HepG2 (cell line): ENCODE results near the gene PRPSAP2. TPM values are rescaled to one million over a fixed set of nuclear protein-coding genes. Genes with fewer than 3 reads are reported as not detected.
A peak's percentile ranks its signal among the peaks of the same experiment; 100 is the strongest.

ENCODE experiments used
- BRCA1 ChIP-seq: sonication (generic); formaldehyde crosslinking; IDR thresholded peaks from 2 replicates; pipeline ENCODE4 v1.4.0; 2020; ENCODE audit warnings: missing genetic modification reagents
- CBX1 ChIP-seq: IDR thresholded peaks from one replicate; pipeline ENCODE4 v1.6.1; 2016; ENCODE audit warnings: antibody characterized with exemption, low read depth
- CREBL2 ChIP-seq: sonication (generic); formaldehyde crosslinking; IDR thresholded peaks from 2 replicates; pipeline ENCODE4 v1.8.1; 2023; ENCODE audit warnings: missing genetic modification reagents, mild to moderate bottlenecking, borderline replicate concordance
- DMAP1 ChIP-seq: IDR thresholded peaks from 2 replicates; pipeline ENCODE4 v1.6.1; 2016
- HIC2 ChIP-seq: sonication (generic); formaldehyde crosslinking; IDR thresholded peaks from 2 replicates; pipeline ENCODE4 v1.9.0; 2022; ENCODE audit warnings: low read depth, missing genetic modification reagents
- MLX ChIP-seq: IDR thresholded peaks from 2 replicates; pipeline ENCODE4 v1.6.1; 2016
- MYC ChIP-seq: sonication (generic); formaldehyde crosslinking; IDR thresholded peaks from 2 replicates; pipeline ENCODE4 v1.9.0; 2021; ENCODE audit warnings: missing genetic modification reagents, borderline replicate concordance
- PHF20 ChIP-seq: sonication (generic); formaldehyde crosslinking; IDR thresholded peaks from 2 replicates; pipeline ENCODE4 v1.5.0; 2020; ENCODE audit warnings: mild to moderate bottlenecking, missing genetic modification reagents
- SMARCE1 ChIP-seq: fragments of 450-650 bp; IDR thresholded peaks from 2 replicates; pipeline ENCODE4 v1.6.1; 2017; ENCODE audit warnings: borderline replicate concordance
- SRF ChIP-seq: IDR thresholded peaks from 2 replicates; pipeline ENCODE4 v1.6.1; 2011; ENCODE audit warnings: mild to moderate bottlenecking, low read depth, low read length, moderate library complexity
- SRSF4 ChIP-seq: fragments of 200-400 bp; formaldehyde crosslinking; IDR thresholded peaks from one replicate; pipeline ENCODE4 v1.6.1; 2018; ENCODE audit warnings: mild to moderate bottlenecking, low read depth, low read length, moderate library complexity; ENCODE audit not compliant: poor library complexity, severe bottlenecking
- TARDBP ChIP-seq: sonication (generic); formaldehyde crosslinking; IDR thresholded peaks from 2 replicates; pipeline ENCODE4 v1.8.0; 2022; ENCODE audit warnings: mild to moderate bottlenecking, missing genetic modification reagents
- TBP ChIP-seq: sonication (generic); formaldehyde crosslinking; IDR thresholded peaks from 2 replicates; pipeline ENCODE4 v1.5.0; 2020; ENCODE audit warnings: missing genetic modification reagents
- ZKSCAN8 ChIP-seq: IDR thresholded peaks from 2 replicates; pipeline ENCODE4 v1.6.1; 2016; ENCODE audit warnings: borderline replicate concordance, missing genetic modification reagents, missing compliant biosample characterization
- ZNF414 ChIP-seq: sonication (generic); formaldehyde crosslinking; IDR thresholded peaks from 2 replicates; pipeline ENCODE4 v1.5.0; 2020; ENCODE audit warnings: missing genetic modification reagents
- ZNF44 ChIP-seq: sonication (generic); formaldehyde crosslinking; IDR thresholded peaks from 2 replicates; pipeline ENCODE4 v1.5.1; 2020; ENCODE audit warnings: mild to moderate bottlenecking, missing genetic modification reagents
- ZNF446 ChIP-seq: sonication (generic); formaldehyde crosslinking; IDR thresholded peaks from 2 replicates; pipeline ENCODE4 v1.5.0; 2020; ENCODE audit warnings: mild to moderate bottlenecking, missing genetic modification reagents
- ZNF510 ChIP-seq: sonication (generic); formaldehyde crosslinking; IDR thresholded peaks from 2 replicates; pipeline ENCODE4 v1.4.0; 2020; ENCODE audit warnings: low read depth, mild to moderate bottlenecking, missing genetic modification reagents
- ZNF577 ChIP-seq: sonication (generic); formaldehyde crosslinking; IDR thresholded peaks from 2 replicates; pipeline ENCODE4 v1.4.0; 2020; ENCODE audit warnings: mild to moderate bottlenecking, low read depth, missing genetic modification reagents, borderline replicate concordance
- ZNF644 ChIP-seq: IDR thresholded peaks from 2 replicates; pipeline ENCODE4 v1.6.1; 2016; ENCODE audit warnings: low read depth
- ZNF710 ChIP-seq: sonication (generic); formaldehyde crosslinking; IDR thresholded peaks from 2 replicates; pipeline ENCODE4 v1.5.0; 2020; ENCODE audit warnings: mild to moderate bottlenecking, missing genetic modification reagents, borderline replicate concordance
- ZNF879 ChIP-seq: sonication (generic); formaldehyde crosslinking; IDR thresholded peaks from 2 replicates; pipeline ENCODE4 v1.8.1; 2023; ENCODE audit warnings: missing genetic modification reagents
- ZNF891 ChIP-seq: sonication (generic); formaldehyde crosslinking; IDR thresholded peaks from 2 replicates; pipeline ENCODE4 v1.5.0; 2020; ENCODE audit warnings: mild to moderate bottlenecking, missing genetic modification reagents
- ZSCAN31 ChIP-seq: sonication (generic); formaldehyde crosslinking; IDR thresholded peaks from 2 replicates; pipeline ENCODE4 v1.5.0; 2020; ENCODE audit warnings: low read depth, mild to moderate bottlenecking, missing genetic modification reagents
- polyA plus RNA-seq, 8 experiments: library from polyadenylated mRNA; depleted of rRNA in 3 of 8; stranded (reverse) in 7 of 8; unstranded in 1 of 8; fragments of >200 nt; fragmentation: Illumina TruSeq in 4 of 8; extraction: Trizol in 4 of 8; gene quantifications; 2 replicates each; pipeline versions ENCODE4 v1.2.1 to v1.2.3, GENCODE V29; 2011 to 2016; ENCODE audit warnings: low read depth in 4 of 8, missing spikeins in 1 of 8, mixed read lengths in 1 of 8; ENCODE audit not compliant: insufficient read depth in 1 of 8
- total RNA-seq, 5 experiments: library from RNA; depleted of rRNA; stranded (reverse); fragments of >200 nt; fragmentation: Illumina TruSeq; extraction: Trizol; gene quantifications; 2 replicates each; pipeline ENCODE4 v1.2.3, GENCODE V29; 2016; ENCODE audit warnings: low read depth in 1 of 5
- TF ChIP-seq, protein P1 (sequence below): sonication (generic); formaldehyde crosslinking; IDR thresholded peaks from 2 replicates; pipeline ENCODE4 v1.8.1; 2023; ENCODE audit warnings: mild to moderate bottlenecking, moderate library complexity, missing genetic modification reagents

Gene PRPSAP2
- total and polyA plus RNA-seq, 2 of the 13 experiments (the other 11 are each of a cell fraction or from before 2014, with no cell fraction given) = 34.0 to 58.9 TPM

DNA sequence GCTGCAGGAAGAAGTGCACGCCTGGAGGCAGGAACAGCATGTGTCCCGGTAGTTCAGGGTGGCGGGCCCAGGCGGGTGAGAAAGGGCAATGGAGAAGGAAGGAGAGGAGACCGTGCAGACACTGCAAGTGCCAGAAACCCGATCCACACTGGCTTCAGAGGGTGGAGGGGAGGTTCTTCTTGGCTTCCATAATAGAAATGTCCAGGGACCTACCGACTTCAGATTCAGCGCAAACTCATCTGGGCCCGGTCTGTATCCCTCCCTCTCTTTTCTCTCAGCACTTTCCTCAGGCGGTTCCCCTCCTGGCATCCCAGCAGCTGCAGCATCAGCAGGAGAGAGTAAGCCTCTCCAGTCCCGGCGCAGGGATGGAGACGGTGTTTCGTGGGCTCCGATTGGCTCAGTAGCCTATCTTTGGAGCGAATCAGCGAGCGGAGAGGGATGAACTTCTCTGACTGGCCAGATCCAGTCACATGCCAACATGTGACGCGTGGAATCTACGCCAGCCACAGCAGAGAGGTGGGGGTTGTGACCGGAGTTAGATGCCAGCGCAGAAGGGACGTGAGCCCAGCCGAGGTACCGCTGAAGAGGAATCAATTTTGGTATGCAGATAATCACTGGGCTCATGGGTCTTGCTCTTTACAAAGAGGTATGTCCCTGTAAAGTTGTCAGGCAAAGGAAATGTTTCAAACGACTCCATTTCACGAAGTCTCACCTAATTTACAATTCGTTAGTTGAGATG, 1.9 kb upstream of the PRPSAP2 start (continued):
- no peak for TF ChIP-seq ZNF710
- TF ChIP-seq SRF = no peak
- TF ChIP-seq, protein P1, sequence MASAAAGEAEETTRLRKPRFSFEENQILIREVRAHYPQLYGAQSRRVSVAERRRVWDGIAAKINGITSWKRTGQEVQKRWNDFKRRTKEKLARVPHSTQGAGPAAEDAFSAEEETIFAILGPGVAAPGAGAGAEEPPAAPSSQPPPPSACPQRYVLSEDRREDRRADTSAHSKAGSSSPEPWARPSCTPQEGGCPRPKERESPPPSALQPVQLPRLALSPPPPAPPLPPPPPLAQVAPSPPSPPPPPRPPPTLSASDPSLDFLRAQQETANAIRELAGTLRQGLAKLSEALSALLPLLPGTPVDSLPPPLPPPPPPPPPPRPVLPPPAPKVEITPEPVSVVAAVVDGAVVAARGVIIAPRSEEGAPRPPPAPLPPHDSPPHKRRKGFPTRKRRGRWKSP = 0 out of 2 replicates have a peak, but pooled peaks have one; percentile 58
- no peak for TF ChIP-seq SMARCE1
- TF ChIP-seq SRSF4 = no peak
- peak; percentile 34 for TF ChIP-seq CBX1
- no peak for TF ChIP-seq MLX
- no peak for TF ChIP-seq ZKSCAN8 (CRISPR knock-in tag)
- no peak for TF ChIP-seq ZNF446
- TF ChIP-seq ZNF510 = no peak
- TF ChIP-seq ZNF414 (CRISPR knock-in tag) = no peak
- TF ChIP-seq ZNF44 = peak; percentile 69; the same call in 1 of the 2 replicates
- peak; percentile 67; the same call in 1 of the 2 replicates for TF ChIP-seq ZNF891 (CRISPR knock-in tag)
- TF ChIP-seq BRCA1 (CRISPR knock-in tag) = no peak
- TF ChIP-seq PHF20 = peak; percentile 67
- TF ChIP-seq MYC = no peak; the same call in 1 of the 2 replicates
- peak; percentile 68; the same call in 1 of the 2 replicates for TF ChIP-seq ZSCAN31
- TF ChIP-seq ZNF577 = no peak
- no peak for TF ChIP-seq ZNF644 (CRISPR knock-in tag)
- TF ChIP-seq CREBL2 = no peak
- 0 out of 2 replicates have a peak, but pooled peaks have one; percentile 22 for TF ChIP-seq HIC2 (CRISPR knock-in tag)
- peak; percentile 59; the same call in 1 of the 2 replicates for TF ChIP-seq TARDBP (CRISPR knock-in tag)
- 0 out of 2 replicates have a peak, but pooled peaks have one; percentile 37 for TF ChIP-seq ZNF879
- no peak for TF ChIP-seq DMAP1 (CRISPR knock-in tag)
- TF ChIP-seq TBP (CRISPR knock-in tag) = no peak
